Panc1 (cell line): ENCODE data around the gene ARID2.

Source experiments
- CTCF ChIP-seq: fragments of 450-650 bp; IDR thresholded peaks from 2 replicates; pipeline ENCODE4 v1.5.1; 2017; ENCODE audit warnings: mild to moderate bottlenecking
- POLR2AphosphoS5 ChIP-seq: IDR thresholded peaks from 2 replicates; pipeline ENCODE4 v1.6.1; 2012; ENCODE audit warnings: mild to moderate bottlenecking, low read depth, low read length, moderate library complexity
- REST ChIP-seq, 2 experiments: IDR thresholded peaks; 2 replicates each; pipeline ENCODE4 v1.6.1; 2011 to 2012; ENCODE audit warnings: low read depth in 2 of 2, control low read depth in 1 of 2, low read length in 1 of 2, mild to moderate bottlenecking in 1 of 2, moderate library complexity in 1 of 2; ENCODE audit not compliant: insufficient read depth in 1 of 2

- TF ChIP-seq CTCF (no peak), POLR2AphosphoS5 (peak; percentile 93), REST (IDR thresholded peaks at IDR 0.05; ENCODE audit: insufficient read depth in 1 of 2, low read depth in 2 of 2, low read length in 1 of 2) (peak in 1 of 2 experiments; percentile 11; a peak in 1 of 4 replicates)
Observed at GRCh38 chr12:45727301-45727979, 2.1 kb upstream of the ARID2 start.
